Ishikawa (cell line): Measurements from ENCODE around the gene PALS1.

ENCODE experiments used
- CEBPB ChIP-seq: IDR thresholded peaks from 2 replicates; pipeline ENCODE4 v1.6.1; 2012
- CREB1 ChIP-seq: IDR thresholded peaks from 2 replicates; pipeline ENCODE4 v1.6.1; 2012; ENCODE audit warnings: low read depth
- EGR1 ChIP-seq: IDR thresholded peaks from 2 replicates; pipeline ENCODE4 v1.6.1; 2012
- EP300 ChIP-seq: IDR thresholded peaks from 2 replicates; pipeline ENCODE4 v1.6.1; 2012; ENCODE audit warnings: borderline replicate concordance
- FOXM1 ChIP-seq: IDR thresholded peaks from 2 replicates; pipeline ENCODE4 v1.6.1; 2012; ENCODE audit warnings: low read depth, borderline replicate concordance
- MAX ChIP-seq: IDR thresholded peaks from 2 replicates; pipeline ENCODE4 v1.6.1; 2012
- NFIC ChIP-seq: IDR thresholded peaks from 2 replicates; pipeline ENCODE4 v1.6.1; 2012
- RAD21 ChIP-seq: IDR thresholded peaks from 2 replicates; pipeline ENCODE4 v1.6.1; 2012; ENCODE audit warnings: low read depth
- REST ChIP-seq: IDR thresholded peaks from 2 replicates; pipeline ENCODE4 v1.6.1; 2012; ENCODE audit warnings: low read depth, mild to moderate bottlenecking
- TAF1 ChIP-seq: IDR thresholded peaks from 2 replicates; pipeline ENCODE4 v1.6.1; 2012; ENCODE audit warnings: low read depth, mild to moderate bottlenecking
- TCF12 ChIP-seq: IDR thresholded peaks from 2 replicates; pipeline ENCODE4 v1.6.1; 2012; ENCODE audit warnings: low read depth
- TEAD4 ChIP-seq: IDR thresholded peaks from 2 replicates; pipeline ENCODE4 v1.6.1; 2012
- USF1 ChIP-seq: IDR thresholded peaks from 2 replicates; pipeline ENCODE4 v1.6.1; 2012
- YY1 ChIP-seq: IDR thresholded peaks from 2 replicates; pipeline ENCODE4 v1.6.1; 2012; ENCODE audit warnings: low read depth
- ZBTB7A ChIP-seq: IDR thresholded peaks from 2 replicates; pipeline ENCODE4 v1.6.1; 2012; ENCODE audit warnings: low read depth

PALS1 gene

GRCh38 chr14:67270933-67271332 lies 29.7 kb downstream of the PALS1 start:
- TF ChIP-seq RAD21 (no peak), TEAD4 (no peak), CEBPB (no peak), TAF1 (no peak), FOXM1 (no peak), CREB1 (no peak), YY1 (no peak), ZBTB7A (no peak), EP300 (no peak), MAX (no peak), REST (no peak), NFIC (no peak), USF1 (no peak), EGR1 (no peak)

GRCh38 chr14:67276131-67276530 lies 34.9 kb downstream of the PALS1 start:
- no peak for TF ChIP-seq YY1
- TF ChIP-seq TEAD4 = no peak
- TF ChIP-seq EGR1 = no peak
- TF ChIP-seq TCF12 = no peak
- no peak for TF ChIP-seq ZBTB7A
- TF ChIP-seq CEBPB = no peak
- no peak for TF ChIP-seq USF1
- TF ChIP-seq REST = no peak
- no peak for TF ChIP-seq MAX
- TF ChIP-seq NFIC = no peak
- TF ChIP-seq RAD21 = no peak
- TF ChIP-seq EP300 = no peak

- TF ChIP-seq CEBPB (no peak), YY1 (no peak), EGR1 (no peak), TAF1 (no peak), RAD21 (no peak)
Measured at GRCh38 chr14:67280506-67280905, 39.3 kb downstream of the PALS1 start.

- TF ChIP-seq USF1 = no peak
- TF ChIP-seq RAD21 = peak; percentile 60
- no peak for TF ChIP-seq TAF1
- no peak for TF ChIP-seq NFIC
- TF ChIP-seq EP300 = no peak
- no peak for TF ChIP-seq CREB1
Measured at GRCh38 chr14:67285876-67286452, 44.7 kb downstream of the PALS1 start.
